HepG2 (cell line): ENCODE results near the gene COX7A1. TPM values are rescaled to one million over a fixed set of nuclear protein-coding genes. Genes with fewer than 3 reads are reported as not detected.
"Not testable (repeated sequence)": the region's sequence is repeated elsewhere in the genome, so short reads cannot be mapped to it uniquely, and the experiment has no call there.

Source experiments
- ATAC-seq: fragments of 200-7000 bp; cut with Tn5 transposase; 3 replicates; pipeline ENCODE4 v1.9.1; 2020; ENCODE audit warnings: mild to moderate bottlenecking, moderate library complexity
- BruUV-seq: library from RNA; stranded (reverse); fragments of 400-500 nt; replicated peaks from 2 replicates; lab custom pipeline; 2021; lab: Mats Ljungman, UMichigan
- CTCF ChIA-PET: fragments of 300-600 bp; formaldehyde crosslinking; extraction: SDS; loops from one replicate; lab custom pipeline; 2021; ENCODE audit warnings: low total read pairs, inconsistent platforms, low intra/inter-chr PET ratio; lab: Yijun Ruan, JAX
- POLR2A ChIA-PET: fragments of 350-600 bp; sonication (Branson Sonifier 250); formaldehyde crosslinking; loops from one replicate; lab custom pipeline; 2020; ENCODE audit warnings: antibody characterized with exemption, inconsistent platforms; lab: Yijun Ruan, JAX
- DNase-seq: peaks from one replicate; pipeline ENCODE4 v3.0.0-alpha.2; 2015; ENCODE audit warnings: low spot score
- FAIRE-seq: peaks from 3 replicates; lab custom pipeline; 2011; peaks lifted over from hg19 to GRCh38; lab: Jason Lieb, UNC
- H2AFZ ChIP-seq: one replicate; pipeline ENCODE4 v1.6.1; 2011; ENCODE audit warnings: low read length, inconsistent platforms
- H3K27ac ChIP-seq: fragments of 300-600 bp; 3 replicates; pipeline ENCODE4 v1.8.0; 2011; ENCODE audit warnings: mixed run types, mild to moderate bottlenecking, mixed read lengths, low read length, inconsistent platforms; ENCODE audit not compliant: insufficient read depth; ENCODE audit errors: extremely low read length
- H3K27me3 ChIP-seq, 2 experiments: fragments of 200-600 bp in 1 of 2; 2 replicates in 1 of 2; 3 replicates in 1 of 2; pipeline versions ENCODE4 v1.6.0 to v1.8.0; 2011; ENCODE audit warnings: low read length in 2 of 2, mild to moderate bottlenecking in 2 of 2, moderate library complexity in 2 of 2, inconsistent platforms in 1 of 2; ENCODE audit not compliant: insufficient read depth in 2 of 2, control insufficient read depth in 1 of 2
- H3K36me3 ChIP-seq, 2 experiments: fragments of 200-600 bp in 1 of 2; replicated peaks in 1 of 2; 2 replicates in 1 of 2; 3 replicates in 1 of 2; pipeline versions ENCODE4 v1.5.1 to v1.8.0; 2011; ENCODE audit warnings: low read length in 2 of 2, inconsistent platforms in 1 of 2; ENCODE audit not compliant: insufficient read depth in 2 of 2, control insufficient read depth in 1 of 2
- H3K4me1 ChIP-seq: 2 replicates; pipeline ENCODE4 v1.5.1; 2012; ENCODE audit warnings: low read length, inconsistent platforms; ENCODE audit not compliant: insufficient read depth
- H3K4me2 ChIP-seq: 2 replicates; pipeline ENCODE4 v1.6.0; 2011; ENCODE audit warnings: low read depth, low read length, inconsistent platforms
- H3K4me3 ChIP-seq, 3 experiments: fragments of 200-600 bp in 1 of 3; sonication (generic), shearing (Covaris generic) in 1 of 3; replicated peaks in 1 of 3; 2 replicates each; pipeline ENCODE4 v1.5.1; 2011 to 2016; ENCODE audit warnings: low read length in 3 of 3, inconsistent platforms in 2 of 3, low read depth in 2 of 3, mild to moderate bottlenecking in 2 of 3, control low read depth in 1 of 3, mixed read lengths in 1 of 3; ENCODE audit not compliant: insufficient read depth in 1 of 3
- H3K79me2 ChIP-seq: one replicate; pipeline ENCODE4 v1.6.1; 2011; ENCODE audit warnings: low read length, inconsistent platforms; ENCODE audit not compliant: insufficient read depth
- H3K9ac ChIP-seq: 2 replicates; pipeline ENCODE4 v1.6.0; 2011; ENCODE audit warnings: mild to moderate bottlenecking, low read depth, low read length, inconsistent platforms; ENCODE audit not compliant: insufficient read depth
- H3K9me3 ChIP-seq: 2 replicates; pipeline ENCODE4 v1.5.1; 2012; ENCODE audit warnings: mild to moderate bottlenecking, low read length
- H4K20me1 ChIP-seq: 2 replicates; pipeline ENCODE4 v1.6.0; 2011; ENCODE audit warnings: inconsistent platforms, mild to moderate bottlenecking, low read length, moderate library complexity; ENCODE audit not compliant: insufficient read depth
- GABPA ChIP-seq, 2 experiments: IDR thresholded peaks; 2 replicates each; pipeline ENCODE4 v1.6.1; 2011 to 2016; ENCODE audit warnings: low read depth in 2 of 2, low read length in 1 of 2, missing biosample characterization in 1 of 2, missing genetic modification characterization in 1 of 2
- HNRNPUL1 ChIP-seq: fragments of 200-400 bp; formaldehyde crosslinking; IDR thresholded peaks from 2 replicates; pipeline ENCODE4 v1.6.1; 2017; ENCODE audit warnings: low read depth, mild to moderate bottlenecking, low read length, moderate library complexity
- MZF1 ChIP-seq: sonication (generic); formaldehyde crosslinking; IDR thresholded peaks from 2 replicates; pipeline ENCODE4 v1.8.1; 2023; ENCODE audit warnings: mild to moderate bottlenecking, missing genetic modification reagents, borderline replicate concordance
- PITX1 ChIP-seq: sonication (generic); formaldehyde crosslinking; IDR thresholded peaks from 2 replicates; pipeline ENCODE4 v1.5.1; 2020; ENCODE audit warnings: mild to moderate bottlenecking, missing genetic modification reagents
- TAF15 ChIP-seq: fragments of 200-400 bp; formaldehyde crosslinking; IDR thresholded peaks from one replicate; pipeline ENCODE4 v1.6.1; 2018; ENCODE audit warnings: mild to moderate bottlenecking, low read depth, low read length; ENCODE audit not compliant: poor library complexity, severe bottlenecking
- TBL1XR1 ChIP-seq: fragments of 150-350 bp; IDR thresholded peaks from 2 replicates; pipeline ENCODE4 v1.6.1; 2014; ENCODE audit warnings: borderline replicate concordance, low read length; ENCODE audit not compliant: partially characterized antibody
- ZFP36L2 ChIP-seq: sonication (generic); formaldehyde crosslinking; IDR thresholded peaks from 2 replicates; pipeline ENCODE4 v1.4.0; 2020; ENCODE audit warnings: missing genetic modification reagents
- ZNF10 ChIP-seq: sonication (generic); formaldehyde crosslinking; IDR thresholded peaks from 2 replicates; pipeline ENCODE4 v1.4.0; 2020; ENCODE audit warnings: mild to moderate bottlenecking, low read depth, missing genetic modification reagents, borderline replicate concordance
- ZNF207 ChIP-seq: fragments of 450-650 bp; IDR thresholded peaks from 2 replicates; pipeline ENCODE4 v1.6.1; 2016; ENCODE audit warnings: antibody characterized with exemption, borderline replicate concordance
- ZNF317 ChIP-seq: sonication (generic); formaldehyde crosslinking; IDR thresholded peaks from 2 replicates; pipeline ENCODE4 v1.5.0; 2020; ENCODE audit warnings: mild to moderate bottlenecking, missing genetic modification reagents
- WGBS: methylation state at CpG from one replicate; pipeline ENCODE4 v1.1.6; 2017; ENCODE audit warnings: low lambda C conversion rate; 5-methylcytosine and 5-hydroxymethylcytosine counted together
- in situ Hi-C: cut with HindIII; loops from 2 replicates; pipeline ENCODE4 v1.10.0; 2017; ENCODE audit warnings: low pct_unique_long_range_greater_than_20kb; ENCODE audit not compliant: extremely low pct_ligation_motif_present
- intact Hi-C: fragments of 100-400 bp; cut with micrococcal nuclease; formaldehyde crosslinking; loops from one replicate; pipeline ENCODE4 v1.10.0; 2022; ENCODE audit not compliant: unreplicated experiment
- polyA plus RNA-seq, 8 experiments: library from polyadenylated mRNA; depleted of rRNA in 3 of 8; stranded (reverse) in 7 of 8; unstranded in 1 of 8; fragments of >200 nt; fragmentation: Illumina TruSeq in 4 of 8; extraction: Trizol in 4 of 8; gene quantifications; 2 replicates each; pipeline versions ENCODE4 v1.2.1 to v1.2.3, GENCODE V29; 2011 to 2016; ENCODE audit warnings: low read depth in 4 of 8, missing spikeins in 1 of 8, mixed read lengths in 1 of 8; ENCODE audit not compliant: insufficient read depth in 1 of 8
- total RNA-seq, 5 experiments: library from RNA; depleted of rRNA; stranded (reverse); fragments of >200 nt; fragmentation: Illumina TruSeq; extraction: Trizol; gene quantifications; 2 replicates each; pipeline ENCODE4 v1.2.3, GENCODE V29; 2016; ENCODE audit warnings: low read depth in 1 of 5
- TF ChIP-seq, protein P1 (sequence below): IDR thresholded peaks from 2 replicates; pipeline ENCODE4 v1.6.1; 2016; ENCODE audit warnings: low read depth, control low read depth

Gene COX7A1
- total and polyA plus RNA-seq, 2 of the 13 experiments (the other 11 are each of a cell fraction or from before 2014, with no cell fraction given): not detected

- WGBS: 93% methylated on average over 17 of the region's 17 CpGs
- FAIRE-seq (no peak), ATAC-seq (no peak), DNase-seq (no peak)
- Histone ChIP-seq H3K27ac (no peak overlapping the region), H2AFZ (no peak overlapping the region), H3K9me3 (no peaks in the 10 kb centered on the region), H4K20me1 (no peaks in the 10 kb centered on the region), H3K9ac (no peak overlapping the region), H3K36me3 (peaks cover 4 to 14% of the 10 kb centered on the region in 2 experiments; a peak in 4 of 5 replicates), H3K79me2 (no peaks in the 10 kb centered on the region), H3K27me3 (no peaks in the 10 kb centered on the region), H3K4me3 (no peak overlapping the region), H3K4me2 (no peak overlapping the region), H3K4me1 (no peaks in the 10 kb centered on the region)
- intact Hi-C loops (no loop called here), in situ Hi-C loops (no loop called here)
- POLR2A ChIA-PET: no interaction called here
- BruUV-seq: no TSS peak
- TF ChIP-seq ZNF317 (CRISPR knock-in tag): no peak
- TF ChIP-seq TAF15: no peak
- TF ChIP-seq, protein P1, sequence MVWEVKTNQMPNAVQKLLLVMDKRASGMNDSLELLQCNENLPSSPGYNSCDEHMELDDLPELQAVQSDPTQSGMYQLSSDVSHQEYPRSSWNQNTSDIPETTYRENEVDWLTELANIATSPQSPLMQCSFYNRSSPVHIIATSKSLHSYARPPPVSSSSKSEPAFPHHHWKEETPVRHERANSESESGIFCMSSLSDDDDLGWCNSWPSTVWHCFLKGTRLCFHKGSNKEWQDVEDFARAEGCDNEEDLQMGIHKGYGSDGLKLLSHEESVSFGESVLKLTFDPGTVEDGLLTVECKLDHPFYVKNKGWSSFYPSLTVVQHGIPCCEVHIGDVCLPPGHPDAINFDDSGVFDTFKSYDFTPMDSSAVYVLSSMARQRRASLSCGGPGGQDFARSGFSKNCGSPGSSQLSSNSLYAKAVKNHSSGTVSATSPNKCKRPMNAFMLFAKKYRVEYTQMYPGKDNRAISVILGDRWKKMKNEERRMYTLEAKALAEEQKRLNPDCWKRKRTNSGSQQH (CRISPR knock-in tag): no peak
- TF ChIP-seq ZNF10: no peak
- no peak for TF ChIP-seq MZF1 (CRISPR knock-in tag)
- no peak for TF ChIP-seq ZFP36L2 (CRISPR knock-in tag)
- TF ChIP-seq TBL1XR1: no peak
- no peak for TF ChIP-seq GABPA (IDR thresholded peaks at IDR 0.05; ENCODE audit: low read depth, low read length)
- TF ChIP-seq GABPA (CRISPR knock-in tag; IDR thresholded peaks at IDR 0.05; ENCODE audit: low read depth): no peak
- no peak for TF ChIP-seq HNRNPUL1
- no peak for TF ChIP-seq PITX1 (CRISPR knock-in tag)
- TF ChIP-seq ZNF207: no peak
- CTCF ChIA-PET: no interaction called here
These were observed 30.5 kb upstream of the COX7A1 start for GRCh38 chr19:36182612-36183244.

DNA sequence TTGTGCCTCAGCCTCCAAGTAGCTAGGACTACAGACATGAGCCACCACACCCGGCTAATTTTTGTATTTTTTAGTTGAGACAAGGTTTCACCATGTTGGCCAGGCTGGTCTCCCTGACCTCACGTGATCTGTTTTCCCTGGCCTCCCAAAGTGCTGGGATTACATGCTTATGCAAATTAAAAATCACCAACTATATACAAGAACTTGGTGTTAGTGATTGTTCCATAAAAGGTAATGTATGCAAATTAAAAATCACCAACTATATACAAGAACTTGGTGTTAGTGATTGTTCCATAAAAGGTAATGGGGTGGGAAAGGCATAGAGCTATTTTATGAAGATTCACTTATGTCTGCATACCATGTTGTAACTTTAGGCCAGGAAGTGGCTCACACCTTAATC lies 26.8 kb upstream of the COX7A1 start:
- H3K27me3 ChIP-seq, H3K9ac ChIP-seq, H3K27ac ChIP-seq, in situ Hi-C loops, ATAC-seq, H3K4me2 ChIP-seq, DNase-seq, CTCF ChIA-PET, FAIRE-seq, H2AFZ ChIP-seq, BruUV-seq, H3K4me3 ChIP-seq, intact Hi-C loops, H3K79me2 ChIP-seq, H3K4me1 ChIP-seq, H4K20me1 ChIP-seq, H3K9me3 ChIP-seq: not testable (repeated sequence)
- H3K36me3 ChIP-seq: peaks cover 4 to 14% of the 10 kb centered on the region in 2 experiments; a peak in 4 of 5 replicates
- WGBS: 94% methylated on average over 2 of the region's 2 CpGs
- POLR2A ChIA-PET: interaction anchor here (1.3 kb wide), 1 partner anchor 51 kb away, joined by 4 read pairs; no protein-coding TSS in a partner anchor

GRCh38 chr19:36173846-36174245 lies 21.6 kb upstream of the COX7A1 start:
- H3K9ac ChIP-seq, POLR2A ChIA-PET, CTCF ChIA-PET, ATAC-seq, DNase-seq, FAIRE-seq, H3K4me3 ChIP-seq, H3K36me3 ChIP-seq, H4K20me1 ChIP-seq, H3K79me2 ChIP-seq, H3K9me3 ChIP-seq, H3K27ac ChIP-seq, intact Hi-C loops, H2AFZ ChIP-seq, H3K4me2 ChIP-seq, H3K27me3 ChIP-seq, BruUV-seq: not testable (repeated sequence)
- 0 out of 2 replicates have a peak, but pooled peaks cover 10% of the 10 kb centered on the region for H3K4me1 ChIP-seq
- in situ Hi-C loops: loop anchor here (5.0 kb wide), 1 partner anchor 47 kb away; no protein-coding TSS in a partner anchor
- 69% methylated on average over 8 of the region's 8 CpGs for WGBS
